Activated CD4-positive, alpha-beta memory T cell treated with anti-CD3 and anti-CD28 coated beads, Interleukin-2, amount 10 ng/mL, durations not matched to agents 7 days and 5 days (primary cell): ENCODE results near the gene PEX14. TPM values are rescaled to one million over a fixed set of nuclear protein-coding genes. Genes with fewer than 3 reads are reported as not detected.

Source experiments
- CTCF ChIA-PET: fragments of 350-600 bp; sonication (Branson Sonifier 250); formaldehyde crosslinking; loops from one replicate; lab custom pipeline; 2021; ENCODE audit warnings: antibody characterized with exemption, inconsistent platforms; lab: Charles Lee
- POLR2A ChIA-PET: fragments of 350-600 bp; sonication (Branson Sonifier 250); formaldehyde crosslinking; loops from one replicate; lab custom pipeline; 2021; ENCODE audit warnings: antibody characterized with exemption; lab: Charles Lee
- DNase-seq: peaks from one replicate; pipeline ENCODE4 v3.0.0-alpha.2; 2020
- H3K27ac Mint-ChIP-seq: one replicate; pipeline ENCODE4 v1.8.0; 2021; ENCODE audit warnings: mild to moderate bottlenecking, mixed read lengths
- H3K27me3 Mint-ChIP-seq: one replicate; pipeline ENCODE4 v1.8.0; 2021; ENCODE audit warnings: mixed read lengths
- H3K36me3 Mint-ChIP-seq: one replicate; pipeline ENCODE4 v1.8.0; 2021; ENCODE audit warnings: low read depth, mixed read lengths
- H3K4me1 Mint-ChIP-seq: one replicate; pipeline ENCODE4 v1.8.0; 2021; ENCODE audit warnings: mixed read lengths
- H3K4me3 Mint-ChIP-seq: one replicate; pipeline ENCODE4 v1.8.0; 2021; ENCODE audit warnings: mild to moderate bottlenecking, mixed read lengths
- H3K9me3 Mint-ChIP-seq: one replicate; pipeline ENCODE4 v1.8.0; 2021; ENCODE audit warnings: mixed read lengths
- total RNA-seq, 2 experiments: library from RNA; stranded (reverse); gene quantifications; one replicate each; pipeline ENCODE4 v1.2.3, GENCODE V29; 2021

PEX14 gene
- total RNA-seq, 2 experiments from 2014 or later: 18.9 to 20.1 TPM

- Mint-ChIP-seq H3K4me1 (no peaks in the 10 kb centered on the region), H3K27ac (no peak overlapping the region), H3K9me3 (no peaks in the 10 kb centered on the region), H3K36me3 (no peaks in the 10 kb centered on the region), H3K4me3 (no peak overlapping the region), H3K27me3 (no peaks in the 10 kb centered on the region)
- CTCF ChIA-PET: no interaction called here
- DNase-seq: no peak
- POLR2A ChIA-PET: no interaction called here
These were observed 139.1 kb downstream of the PEX14 start for GRCh38 chr1:10613861-10614260.

DNA sequence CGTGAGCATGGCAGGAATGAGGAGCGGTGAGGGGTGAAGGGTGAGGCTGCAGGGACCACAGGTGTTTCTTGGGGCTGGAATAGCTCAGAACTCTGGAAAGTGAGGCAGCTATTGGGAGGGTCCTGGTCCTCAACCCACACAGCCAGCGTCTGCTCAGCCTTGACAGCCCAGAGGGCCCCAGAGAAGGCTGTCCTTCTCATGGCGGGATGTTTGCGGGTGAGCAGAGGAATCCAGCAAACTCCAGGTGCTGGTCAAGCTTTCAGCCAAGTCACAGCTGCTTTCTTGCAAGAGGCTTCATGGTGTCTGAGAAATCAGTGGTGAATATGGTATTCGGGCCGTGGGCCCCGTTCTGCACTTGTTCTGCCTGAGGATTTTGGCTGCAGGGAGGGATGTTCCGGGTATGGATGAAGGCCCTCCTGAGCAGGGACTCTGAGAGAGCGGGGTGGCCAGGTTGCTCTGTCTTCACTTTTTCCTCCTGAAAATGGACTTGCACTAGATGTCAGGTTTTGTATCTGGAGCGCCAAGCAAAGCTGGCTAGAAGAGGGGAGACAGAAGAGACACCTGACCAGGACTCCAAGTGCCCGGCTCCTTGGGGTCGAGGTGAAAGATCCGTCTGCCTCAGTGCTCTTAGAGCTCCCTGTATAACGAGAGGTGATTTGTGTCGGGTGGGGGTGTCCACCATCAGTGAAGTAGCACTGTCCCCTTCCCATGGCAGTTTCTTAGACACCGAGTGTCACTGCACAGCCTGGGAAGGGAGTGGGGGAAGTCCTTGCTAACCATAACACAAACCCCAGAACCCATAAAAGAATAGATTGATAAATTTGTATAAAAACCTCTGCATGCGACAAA, 139.9 kb downstream of the PEX14 start:
- no peaks in the 10 kb centered on the region for H3K9me3 Mint-ChIP-seq
- no peaks in the 10 kb centered on the region for H3K27me3 Mint-ChIP-seq
- H3K27ac Mint-ChIP-seq: no peak overlapping the region
- no peak for DNase-seq
- H3K4me1 Mint-ChIP-seq: no peaks in the 10 kb centered on the region
- H3K4me3 Mint-ChIP-seq: no peak overlapping the region
- ChIA-PET POLR2A (no interaction called here), CTCF (no interaction called here)
- H3K36me3 Mint-ChIP-seq: no peaks in the 10 kb centered on the region

- no peaks in the 10 kb centered on the region for H3K36me3 Mint-ChIP-seq
- no peaks in the 10 kb centered on the region for H3K9me3 Mint-ChIP-seq
- no peak overlapping the region for H3K4me3 Mint-ChIP-seq
- H3K4me1 Mint-ChIP-seq: no peaks in the 10 kb centered on the region
- no peak overlapping the region for H3K27ac Mint-ChIP-seq
- DNase-seq: no peak
- ChIA-PET POLR2A (no interaction called here), CTCF (no interaction called here)
- no peaks in the 10 kb centered on the region for H3K27me3 Mint-ChIP-seq
These were observed 140.6 kb downstream of the PEX14 start for GRCh38 chr1:10615332-10615731.

DNA sequence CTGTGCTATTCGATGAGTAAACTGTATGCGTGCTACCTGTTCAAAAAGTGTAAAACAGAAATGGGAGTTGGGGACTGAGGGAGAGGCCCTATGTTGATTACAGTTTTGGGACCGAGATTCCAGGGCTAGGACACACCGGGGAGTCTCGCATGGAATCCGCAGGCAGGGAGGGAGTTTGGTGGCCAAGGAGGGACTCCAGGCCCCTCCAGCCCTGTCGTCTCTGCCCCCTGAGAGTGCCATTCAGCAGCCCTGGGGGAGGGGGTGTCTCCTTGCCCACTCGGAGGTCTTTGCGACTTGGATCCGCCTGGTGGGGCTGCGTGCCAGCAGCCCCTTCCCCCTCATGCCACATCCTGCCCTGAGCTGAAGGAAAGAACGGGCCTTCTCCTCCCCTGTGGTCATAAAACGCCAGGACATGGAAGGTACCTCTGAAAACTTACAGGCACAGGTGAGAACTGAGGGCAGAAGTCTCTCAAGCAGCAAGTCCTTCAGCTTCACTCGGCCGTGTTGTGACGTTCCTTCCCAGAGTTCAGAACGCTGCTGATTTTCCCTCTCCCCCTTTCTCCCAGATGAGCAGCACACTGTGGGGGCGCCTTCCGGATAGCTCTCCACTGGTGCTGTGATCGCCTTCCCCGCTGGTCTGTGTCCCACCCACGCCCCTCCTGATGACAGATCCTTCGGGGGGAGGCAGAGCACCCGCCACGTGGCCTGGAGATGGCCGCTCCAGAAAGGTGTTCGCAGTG, 141.4 kb downstream of the PEX14 start:
- Mint-ChIP-seq H3K36me3 (no peaks in the 10 kb centered on the region), H3K27me3 (no peaks in the 10 kb centered on the region), H3K9me3 (no peaks in the 10 kb centered on the region), H3K4me1 (no peaks in the 10 kb centered on the region), H3K4me3 (no peak overlapping the region), H3K27ac (no peak overlapping the region)
- DNase-seq: no peak
- CTCF ChIA-PET: no interaction called here
- POLR2A ChIA-PET: no interaction called here

- no peak overlapping the region for H3K4me3 Mint-ChIP-seq
- H3K27ac Mint-ChIP-seq: no peak overlapping the region
- no peaks in the 10 kb centered on the region for H3K27me3 Mint-ChIP-seq
- ChIA-PET POLR2A (no interaction called here), CTCF (no interaction called here)
- no peaks in the 10 kb centered on the region for H3K36me3 Mint-ChIP-seq
- no peaks in the 10 kb centered on the region for H3K4me1 Mint-ChIP-seq
- no peak for DNase-seq
- no peaks in the 10 kb centered on the region for H3K9me3 Mint-ChIP-seq
These were observed 141.9 kb downstream of the PEX14 start for GRCh38 chr1:10616696-10617095.

DNA sequence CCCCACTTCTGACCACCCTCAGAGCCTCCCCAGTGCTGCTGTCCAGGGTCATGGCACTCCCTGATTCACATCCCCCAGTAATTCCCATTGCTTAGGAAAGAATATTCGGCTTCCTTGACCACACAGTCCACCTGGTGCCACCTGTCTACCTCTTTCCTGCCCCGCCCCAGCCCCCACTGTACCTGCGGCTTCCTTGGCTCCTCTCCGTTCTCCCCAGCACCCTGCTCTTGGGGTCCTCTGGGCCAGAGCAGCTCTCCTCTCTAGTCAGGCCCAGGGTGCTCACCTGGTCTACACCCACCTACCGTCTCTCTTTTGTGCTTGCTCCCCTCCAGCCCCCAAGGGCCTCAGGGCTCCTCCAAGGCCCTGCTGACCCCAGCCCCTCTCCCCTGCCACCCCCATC, 142.6 kb downstream of the PEX14 start:
- CTCF ChIA-PET: no interaction called here
- POLR2A ChIA-PET: no interaction called here

GRCh38 chr1:10617931-10618885, 143.5 kb downstream of the PEX14 start:
- no peak for DNase-seq
- CTCF ChIA-PET: interaction anchor here (0.6 kb wide), 1 partner anchor 41 kb away, joined by 3 read pairs; no protein-coding TSS in a partner anchor

More for the DNA sequence above, 142.6 kb downstream of the PEX14 start:
- H3K36me3 Mint-ChIP-seq: no peaks in the 10 kb centered on the region
- no peak overlapping the region for H3K27ac Mint-ChIP-seq
- no peaks in the 10 kb centered on the region for H3K27me3 Mint-ChIP-seq
- H3K4me3 Mint-ChIP-seq: no peak overlapping the region
- DNase-seq: no peak
- H3K4me1 Mint-ChIP-seq: no peaks in the 10 kb centered on the region
- H3K9me3 Mint-ChIP-seq: no peaks in the 10 kb centered on the region

GRCh38 chr1:10620776-10621175, 146.0 kb downstream of the PEX14 start:
- ChIA-PET CTCF (interaction anchor here (0.7 kb wide), 1 partner anchor 99 kb away, joined by 4 read pairs; no protein-coding TSS in a partner anchor), POLR2A (no interaction called here)
- Mint-ChIP-seq H3K4me1 (no peaks in the 10 kb centered on the region), H3K4me3 (no peak overlapping the region), H3K27ac (no peak overlapping the region), H3K36me3 (no peaks in the 10 kb centered on the region), H3K27me3 (no peaks in the 10 kb centered on the region), H3K9me3 (no peaks in the 10 kb centered on the region)
- no peak for DNase-seq

More at GRCh38 chr1:10617931-10618885, 143.5 kb downstream of the PEX14 start:
- Mint-ChIP-seq H3K4me3 (no peak overlapping the region), H3K4me1 (no peaks in the 10 kb centered on the region), H3K27me3 (no peaks in the 10 kb centered on the region), H3K36me3 (no peaks in the 10 kb centered on the region), H3K27ac (no peak overlapping the region), H3K9me3 (no peaks in the 10 kb centered on the region)
- POLR2A ChIA-PET: no interaction called here

DNA sequence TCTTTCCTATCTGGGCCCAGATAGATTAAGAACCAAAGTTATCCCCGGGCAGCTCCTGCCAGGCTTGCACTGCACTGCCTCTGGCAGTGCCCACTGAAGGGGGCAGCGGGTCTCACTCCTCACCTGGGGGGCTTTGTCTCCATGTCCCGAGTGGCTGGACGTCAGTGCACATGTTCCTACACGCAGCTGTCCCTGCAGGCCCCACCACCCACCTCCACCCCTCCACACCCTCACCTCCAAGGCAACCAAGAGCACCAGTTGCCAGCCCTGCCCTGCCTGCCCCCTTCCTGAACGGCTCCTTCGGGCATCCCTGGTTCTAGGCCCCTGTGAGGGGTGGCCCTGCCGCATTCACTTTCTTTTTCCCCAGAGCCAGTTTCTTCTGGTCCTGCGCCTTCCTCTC, 147.2 kb downstream of the PEX14 start:
- Mint-ChIP-seq H3K27ac (no peak overlapping the region), H3K9me3 (no peaks in the 10 kb centered on the region), H3K4me1 (no peaks in the 10 kb centered on the region), H3K27me3 (no peaks in the 10 kb centered on the region), H3K36me3 (no peaks in the 10 kb centered on the region), H3K4me3 (no peak overlapping the region)
- ChIA-PET POLR2A (no interaction called here), CTCF (no interaction called here)
- no peak for DNase-seq

- no peaks in the 10 kb centered on the region for H3K4me1 Mint-ChIP-seq
- H3K36me3 Mint-ChIP-seq: no peaks in the 10 kb centered on the region
- POLR2A ChIA-PET: no interaction called here
- CTCF ChIA-PET: no interaction called here
- no peak overlapping the region for H3K4me3 Mint-ChIP-seq
- H3K27me3 Mint-ChIP-seq: no peaks in the 10 kb centered on the region
- H3K9me3 Mint-ChIP-seq: no peaks in the 10 kb centered on the region
- H3K27ac Mint-ChIP-seq: no peak overlapping the region
- no peak for DNase-seq
These were observed 148.3 kb downstream of the PEX14 start for GRCh38 chr1:10622910-10623685.

DNA sequence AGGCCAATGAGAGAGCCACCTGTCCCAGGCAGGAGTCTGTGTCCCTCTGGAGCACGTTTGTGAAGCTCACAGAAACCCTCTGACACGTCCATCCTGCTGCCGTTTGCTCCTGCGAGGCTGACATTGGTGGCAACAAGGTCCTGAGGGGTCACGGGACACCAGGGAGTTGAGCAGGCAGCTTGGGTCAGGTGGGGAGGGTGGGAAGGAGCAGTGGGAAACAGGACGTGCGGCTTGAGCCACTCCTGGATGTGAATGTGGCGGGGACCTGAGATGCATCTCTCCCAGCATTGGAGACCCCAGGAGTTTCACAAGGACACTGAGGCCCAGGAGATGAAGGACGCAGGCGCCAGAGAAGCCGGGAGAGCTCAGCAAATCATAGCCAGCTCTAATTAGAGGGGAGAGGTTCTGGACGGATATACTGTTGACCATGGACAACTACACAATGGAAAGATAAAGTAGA, 149.0 kb downstream of the PEX14 start:
- no peaks in the 10 kb centered on the region for H3K4me1 Mint-ChIP-seq
- H3K9me3 Mint-ChIP-seq: no peaks in the 10 kb centered on the region
- DNase-seq: no peak
- no peak overlapping the region for H3K27ac Mint-ChIP-seq
- CTCF ChIA-PET: no interaction called here
- H3K36me3 Mint-ChIP-seq: no peaks in the 10 kb centered on the region
- POLR2A ChIA-PET: no interaction called here
- no peaks in the 10 kb centered on the region for H3K27me3 Mint-ChIP-seq
- H3K4me3 Mint-ChIP-seq: no peak overlapping the region
